SK-N-SH (cell line): Measurements from ENCODE around the gene BDNF. TPM values are rescaled to one million over a fixed set of nuclear protein-coding genes. Genes with fewer than 3 reads are reported as not detected.

Source experiments
- CTCF ChIA-PET: fragments of 300-600, 350-600 bp; formaldehyde crosslinking; extraction: SDS; loops from one replicate; lab custom pipeline; 2021; lab: Yijun Ruan, JAX
- POLR2A ChIA-PET: fragments of 350-600 bp; sonication (Branson Sonifier 250); formaldehyde crosslinking; extraction: SDS; loops from one replicate; lab custom pipeline; 2020; ENCODE audit warnings: antibody characterized with exemption, inconsistent platforms; lab: Yijun Ruan, JAX
- DNase-seq: peaks from one replicate; pipeline ENCODE4 v3.0.0; 2012
- H2AFZ ChIP-seq: fragments of 200-600 bp; sonication (generic); 2 replicates; pipeline ENCODE4 v1.8.1; 2016; ENCODE audit warnings: antibody characterized with exemption, mild to moderate bottlenecking, low read depth
- H3F3A ChIP-seq: fragments of 200-600 bp; sonication (generic); replicated peaks from 2 replicates; pipeline ENCODE3; 2016; ENCODE audit warnings: antibody characterized with exemption, mild to moderate bottlenecking; ENCODE audit not compliant: insufficient read depth
- H3K27ac ChIP-seq, 2 experiments: fragments of 200-500 bp in 1 of 2; fragments of 200-600 bp in 1 of 2; sonication (Bioruptor generic) in 1 of 2; sonication (generic), shearing (Covaris generic) in 1 of 2; 2 replicates each; pipeline versions ENCODE4 v1.5.1 to v1.6.1; 2014 to 2016; ENCODE audit warnings: low read depth in 2 of 2, inconsistent platforms in 1 of 2, low read length in 1 of 2, mild to moderate bottlenecking in 1 of 2, mixed read lengths in 1 of 2
- H3K27me3 ChIP-seq: fragments of 200-600 bp; sonication (generic), shearing (Covaris generic); 2 replicates; pipeline ENCODE4 v1.6.1; 2016; ENCODE audit warnings: mixed run types; ENCODE audit not compliant: insufficient read depth
- H3K36me3 ChIP-seq, 2 experiments: fragments of 200-500 bp in 1 of 2; fragments of 200-600 bp in 1 of 2; sonication (Bioruptor generic) in 1 of 2; sonication (generic) in 1 of 2; replicated peaks in 1 of 2; 2 replicates each; pipeline versions ENCODE3 to v1.5.1; 2014 to 2016; ENCODE audit warnings: low read length in 1 of 2, mild to moderate bottlenecking in 1 of 2; ENCODE audit not compliant: insufficient read depth in 2 of 2, control insufficient read depth in 1 of 2
- H3K4me1 ChIP-seq, 2 experiments: fragments of 200-500 bp in 1 of 2; fragments of 200-600 bp in 1 of 2; sonication (Bioruptor generic) in 1 of 2; sonication (generic), shearing (Covaris generic) in 1 of 2; 2 replicates each; pipeline versions ENCODE4 v1.5.1 to v1.6.1; 2014 to 2016; ENCODE audit warnings: low read depth in 1 of 2, low read length in 1 of 2, mixed run types in 1 of 2; ENCODE audit not compliant: insufficient read depth in 2 of 2, control insufficient read depth in 1 of 2
- H3K4me2 ChIP-seq: fragments of 200-600 bp; sonication (generic), shearing (Covaris generic); 2 replicates; pipeline ENCODE4 v1.6.1; 2017; ENCODE audit warnings: mixed run types
- H3K4me3 ChIP-seq, 2 experiments: fragments of 200-500 bp in 1 of 2; fragments of 200-600 bp in 1 of 2; sonication (Bioruptor generic) in 1 of 2; sonication (generic), shearing (Covaris generic) in 1 of 2; 2 replicates each; pipeline versions ENCODE4 v1.5.1 to v1.8.1; 2014 to 2016; ENCODE audit warnings: low read depth in 2 of 2, inconsistent platforms in 1 of 2, low read length in 1 of 2, mild to moderate bottlenecking in 1 of 2, mixed read lengths in 1 of 2, moderate library complexity in 1 of 2
- H3K79me2 ChIP-seq: fragments of 200-600 bp; sonication (generic); 2 replicates; pipeline ENCODE4 v1.8.1; 2017; ENCODE audit warnings: mild to moderate bottlenecking; ENCODE audit not compliant: insufficient read depth
- H3K9ac ChIP-seq: fragments of 200-600 bp; sonication (generic); 2 replicates; pipeline ENCODE4 v1.6.1; 2017; ENCODE audit warnings: mixed run types
- H3K9me2 ChIP-seq: fragments of 200-600 bp; sonication (generic); 2 replicates; pipeline ENCODE4 v1.6.1; 2017; ENCODE audit warnings: mixed run types
- H3K9me3 ChIP-seq: fragments of 200-600 bp; sonication (generic); 2 replicates; pipeline ENCODE4 v1.6.1; 2017; ENCODE audit warnings: mixed run types, mild to moderate bottlenecking, moderate library complexity
- H4K20me1 ChIP-seq: fragments of 200-600 bp; sonication (generic); 2 replicates; pipeline ENCODE4 v1.6.1; 2017; ENCODE audit warnings: mild to moderate bottlenecking, mixed run types; ENCODE audit not compliant: insufficient read depth
- CHD2 ChIP-seq: fragments of 150-350 bp; IDR thresholded peaks from 2 replicates; pipeline ENCODE4 v1.6.1; 2018; ENCODE audit warnings: low read length; ENCODE audit not compliant: partially characterized antibody
- ELF1 ChIP-seq: IDR thresholded peaks from 2 replicates; pipeline ENCODE4 v1.4.0; 2012
- EP300 ChIP-seq, 2 experiments: IDR thresholded peaks; 2 replicates each; pipeline versions ENCODE4 v1.4.0 to v1.6.1; 2012; ENCODE audit warnings: borderline replicate concordance in 1 of 2, low read depth in 1 of 2, low read length in 1 of 2
- EZH2phosphoT487 ChIP-seq: fragments of 200-600 bp; sonication (generic); IDR thresholded peaks from 2 replicates; pipeline ENCODE4 v1.6.1; 2017; ENCODE audit warnings: low read depth, mixed run types, mild to moderate bottlenecking, antibody characterized with exemption, moderate library complexity, borderline replicate concordance
- FOSL2 ChIP-seq: IDR thresholded peaks from 2 replicates; pipeline ENCODE4 v1.4.0; 2012; ENCODE audit warnings: low read depth, mild to moderate bottlenecking, moderate library complexity, borderline replicate concordance
- FOXJ3 ChIP-seq: sonication (generic); formaldehyde crosslinking; IDR thresholded peaks from 2 replicates; pipeline ENCODE4 v1.5.1; 2020; ENCODE audit warnings: mild to moderate bottlenecking, missing genetic modification reagents
- FOXM1 ChIP-seq: IDR thresholded peaks from 2 replicates; pipeline ENCODE4 v1.4.0; 2012; ENCODE audit warnings: low read depth, mild to moderate bottlenecking
- GABPA ChIP-seq: IDR thresholded peaks from 2 replicates; pipeline ENCODE4 v1.4.0; 2012; ENCODE audit warnings: low read depth, mild to moderate bottlenecking
- GATA2 ChIP-seq: sonication (generic); formaldehyde crosslinking; IDR thresholded peaks from 2 replicates; pipeline ENCODE4 v1.5.0; 2020; ENCODE audit warnings: mild to moderate bottlenecking, missing genetic modification reagents
- JUND ChIP-seq: IDR thresholded peaks from 2 replicates; pipeline ENCODE4 v1.4.0; 2012
- MXI1 ChIP-seq: IDR thresholded peaks from 2 replicates; pipeline ENCODE4 v1.6.1; 2012; ENCODE audit warnings: mild to moderate bottlenecking, low read depth, low read length, improper control_type of control experiment
- NFIC ChIP-seq: IDR thresholded peaks from 2 replicates; pipeline ENCODE4 v1.4.0; 2012; ENCODE audit warnings: borderline replicate concordance
- NRF1 ChIP-seq: IDR thresholded peaks from 2 replicates; pipeline ENCODE4 v1.6.1; 2012; ENCODE audit warnings: low read depth, mild to moderate bottlenecking, low read length
- POLR2AphosphoS5 ChIP-seq: IDR thresholded peaks from 2 replicates; pipeline ENCODE4 v1.6.1; 2012; ENCODE audit warnings: low read depth, low read length
- RAD21 ChIP-seq: IDR thresholded peaks from 2 replicates; pipeline ENCODE4 v1.6.1; 2012; ENCODE audit warnings: mild to moderate bottlenecking, low read length
- RCOR1 ChIP-seq: fragments of 150-350 bp; IDR thresholded peaks from 2 replicates; pipeline ENCODE4 v1.6.1; 2017; ENCODE audit warnings: antibody characterized with exemption, low read length
- REST ChIP-seq: IDR thresholded peaks from 2 replicates; pipeline ENCODE4 v1.6.1; 2012; ENCODE audit warnings: mild to moderate bottlenecking, low read depth, low read length, moderate library complexity
- RFX5 ChIP-seq: IDR thresholded peaks from 2 replicates; pipeline ENCODE4 v1.6.1; 2012; ENCODE audit warnings: mild to moderate bottlenecking, improper control_type of control experiment, low read length
- RXRA ChIP-seq: IDR thresholded peaks from 2 replicates; pipeline ENCODE4 v1.4.0; 2012; ENCODE audit warnings: low read depth, mild to moderate bottlenecking, borderline replicate concordance
- SMC3 ChIP-seq: IDR thresholded peaks from 2 replicates; pipeline ENCODE4 v1.6.1; 2012; ENCODE audit warnings: low read depth, low read length, improper control_type of control experiment
- TAF1 ChIP-seq: IDR thresholded peaks from 2 replicates; pipeline ENCODE4 v1.6.1; 2012; ENCODE audit warnings: low read depth, mild to moderate bottlenecking, low read length, moderate library complexity, borderline replicate concordance
- TCF12 ChIP-seq: IDR thresholded peaks from 2 replicates; pipeline ENCODE4 v1.4.0; 2012
- TEAD4 ChIP-seq: IDR thresholded peaks from 2 replicates; pipeline ENCODE4 v1.4.0; 2012; ENCODE audit warnings: mild to moderate bottlenecking, borderline replicate concordance; ENCODE audit not compliant: insufficient read depth
- YY1 ChIP-seq: IDR thresholded peaks from 2 replicates; pipeline ENCODE4 v1.4.0; 2012; ENCODE audit warnings: low read depth, mild to moderate bottlenecking
- ZBTB33 ChIP-seq: IDR thresholded peaks from 2 replicates; pipeline ENCODE4 v1.4.0; 2012; ENCODE audit warnings: low read depth, borderline replicate concordance
- WGBS: methylation state at CpG from one replicate; pipeline ENCODE4 v1.1.6; 2017; ENCODE audit warnings: low lambda C conversion rate; 5-methylcytosine and 5-hydroxymethylcytosine counted together
- polyA plus RNA-seq, 3 experiments: library from polyadenylated mRNA; depleted of rRNA; stranded (reverse); fragments of >200 nt; gene quantifications; 2 replicates each; pipeline ENCODE4 v1.2.3, GENCODE V29; 2012
- TF ChIP-seq, protein P1 (sequence below): IDR thresholded peaks from 2 replicates; pipeline ENCODE4 v1.4.0; 2012; ENCODE audit warnings: low read depth
- TF ChIP-seq, protein P2 (sequence below): fragments of 200-600 bp; sonication (generic); IDR thresholded peaks from 2 replicates; pipeline ENCODE4 v1.6.1; 2017; ENCODE audit warnings: antibody characterized with exemption, mild to moderate bottlenecking, moderate library complexity

Gene BDNF
- polyA plus RNA-seq, 1 of the 3 experiments (the other 2 are of a cell fraction): 21.3 TPM

GRCh38 chr11:27701355-27702105 lies 1.3 kb upstream of the BDNF start:
- Histone ChIP-seq H3K27ac (peak overlapping the region; percentile 39 to 62; a peak in 3 of 4 replicates), H4K20me1 (peaks cover 20% of the 10 kb centered on the region), H3K4me1 (peaks cover 6 to 21% of the 10 kb centered on the region in 2 experiments; a peak in 1 of 4 replicates), H3K9ac (peak overlapping the region; percentile 89), H3K27me3 (no peaks in the 10 kb centered on the region), H3K9me3 (no peaks in the 10 kb centered on the region), H3K36me3 (no peaks in the 10 kb centered on the region), H3K4me2 (peak overlapping the region; percentile 84), H3F3A (peaks cover 21% of the 10 kb centered on the region), H3K4me3 (peak overlapping the region; percentile 84 to 92), H2AFZ (peak overlapping the region; percentile 90), H3K79me2 (peaks cover 40% of the 10 kb centered on the region), H3K9me2 (no peaks in the 10 kb centered on the region)
- CTCF ChIA-PET: interaction anchor here (0.7 to 9.2 kb wide), 7 partner anchors 9 to 1629 kb away, joined by 3 to 243 read pairs (median 3); no protein-coding TSS in a partner anchor
- peak; percentile 38 for DNase-seq
- 3% methylated on average over 28 of the region's 30 CpGs for WGBS
- POLR2A ChIA-PET: interaction anchor here (1.1 kb wide), 1 partner anchor 16 kb away, joined by 3 read pairs; no protein-coding TSS in a partner anchor
- peak; percentile 27; the same call in 1 of the 2 replicates for TF ChIP-seq RAD21
- no peak for TF ChIP-seq RFX5
- no peak; the same call in 1 of the 2 replicates for TF ChIP-seq NFIC
- no peak for TF ChIP-seq FOXJ3
- TF ChIP-seq CHD2: peak; percentile 49
- TF ChIP-seq, protein P1, sequence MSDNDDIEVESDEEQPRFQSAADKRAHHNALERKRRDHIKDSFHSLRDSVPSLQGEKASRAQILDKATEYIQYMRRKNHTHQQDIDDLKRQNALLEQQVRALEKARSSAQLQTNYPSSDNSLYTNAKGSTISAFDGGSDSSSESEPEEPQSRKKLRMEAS: peak; percentile 34; the same call in 1 of the 2 replicates
- TF ChIP-seq TAF1: no peak
- 0 out of 2 replicates have a peak, but pooled peaks have one; percentile 26 for TF ChIP-seq RCOR1
- TF ChIP-seq, protein P2, sequence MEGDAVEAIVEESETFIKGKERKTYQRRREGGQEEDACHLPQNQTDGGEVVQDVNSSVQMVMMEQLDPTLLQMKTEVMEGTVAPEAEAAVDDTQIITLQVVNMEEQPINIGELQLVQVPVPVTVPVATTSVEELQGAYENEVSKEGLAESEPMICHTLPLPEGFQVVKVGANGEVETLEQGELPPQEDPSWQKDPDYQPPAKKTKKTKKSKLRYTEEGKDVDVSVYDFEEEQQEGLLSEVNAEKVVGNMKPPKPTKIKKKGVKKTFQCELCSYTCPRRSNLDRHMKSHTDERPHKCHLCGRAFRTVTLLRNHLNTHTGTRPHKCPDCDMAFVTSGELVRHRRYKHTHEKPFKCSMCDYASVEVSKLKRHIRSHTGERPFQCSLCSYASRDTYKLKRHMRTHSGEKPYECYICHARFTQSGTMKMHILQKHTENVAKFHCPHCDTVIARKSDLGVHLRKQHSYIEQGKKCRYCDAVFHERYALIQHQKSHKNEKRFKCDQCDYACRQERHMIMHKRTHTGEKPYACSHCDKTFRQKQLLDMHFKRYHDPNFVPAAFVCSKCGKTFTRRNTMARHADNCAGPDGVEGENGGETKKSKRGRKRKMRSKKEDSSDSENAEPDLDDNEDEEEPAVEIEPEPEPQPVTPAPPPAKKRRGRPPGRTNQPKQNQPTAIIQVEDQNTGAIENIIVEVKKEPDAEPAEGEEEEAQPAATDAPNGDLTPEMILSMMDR: peak; percentile 58
- TF ChIP-seq ZBTB33: no peak
- TF ChIP-seq GABPA: no peak
- TF ChIP-seq NRF1: no peak
- no peak for TF ChIP-seq GATA2 (CRISPR knock-in tag)
- TF ChIP-seq ELF1: no peak
- peak; percentile 24; the same call in 1 of the 2 replicates for TF ChIP-seq SMC3
- TF ChIP-seq EP300 (IDR thresholded peaks at IDR 0.05; ENCODE audit: borderline replicate concordance in 1 of 2, low read depth in 1 of 2, low read length in 1 of 2): 0 out of 4 replicates have a peak, but pooled peaks of 1 of the 2 experiments have one; percentile 15
- no peak for TF ChIP-seq REST
- 0 out of 2 replicates have a peak, but pooled peaks have one; percentile 2 for TF ChIP-seq JUND
- TF ChIP-seq EZH2phosphoT487: no peak
- no peak for TF ChIP-seq FOXM1
- TF ChIP-seq FOSL2: no peak
- no peak for TF ChIP-seq TEAD4
- no peak for TF ChIP-seq RXRA
- peak; percentile 6; the same call in 1 of the 2 replicates for TF ChIP-seq TCF12
- TF ChIP-seq POLR2AphosphoS5: no peak
- TF ChIP-seq MXI1: 0 out of 2 replicates have a peak, but pooled peaks have one; percentile 6
- no peak for TF ChIP-seq YY1
